HG03108 (cell line): ENCODE measurements around the gene TOM1L2.

ENCODE experiments used
- ATAC-seq: cut with Tn5 transposase; IDR thresholded peaks from one replicate; pipeline ENCODE4 v1.9.1; 2021; ENCODE audit warnings: moderate library complexity; ENCODE audit not compliant: unreplicated experiment

The TOM1L2 gene

DNA sequence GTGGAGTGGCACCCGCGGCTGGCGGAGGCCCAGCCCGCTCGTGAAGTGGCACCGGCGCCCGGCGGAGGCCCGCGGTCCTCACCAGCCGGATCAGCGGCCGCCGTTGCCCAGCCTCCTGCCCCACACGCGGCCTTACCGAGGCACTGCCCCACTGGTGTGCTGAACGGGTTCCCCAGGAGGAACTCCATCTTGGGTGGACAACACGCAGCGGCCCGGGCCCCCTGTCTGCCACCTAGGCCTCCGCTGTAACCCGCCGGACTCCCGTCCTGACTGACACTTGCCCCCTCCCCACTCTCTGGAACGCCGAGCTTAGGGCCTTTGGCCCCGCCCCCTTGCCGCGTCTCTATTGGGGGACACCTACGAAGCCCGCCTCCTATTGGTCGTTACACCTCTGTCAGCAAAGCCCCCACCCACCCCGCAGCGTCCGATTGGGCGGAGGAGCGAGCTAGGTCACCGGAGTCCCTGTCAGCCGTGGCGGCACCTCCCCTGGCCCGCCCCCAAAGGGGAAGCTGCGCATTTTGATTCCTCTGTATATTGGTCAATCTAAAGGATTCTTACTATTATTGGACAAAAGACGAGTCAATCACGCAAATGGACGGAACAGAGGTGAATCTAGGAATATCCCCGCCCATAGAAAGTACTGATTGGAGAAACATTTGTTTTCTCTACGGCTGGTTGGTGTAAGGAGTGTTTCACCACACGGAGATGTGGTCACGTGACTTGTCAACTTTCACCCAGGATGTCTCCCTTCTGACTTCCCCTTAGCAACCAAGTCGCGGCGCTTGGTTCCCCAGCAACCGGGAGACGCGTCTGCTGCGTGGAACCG is at the start of gene TOM1L2, which contains the start of gene DRC3:
Gene TOM1L2, minus strand, starts transcription at position 275 of the 826 bp plus-strand sequence. Its CDS starts 87 bp downstream, at position 188.
Gene DRC3, plus strand, starts transcription at position 737 of the 826 bp plus-strand sequence. CDS start 4,737 bp downstream, outside the sequence.
- peak; percentile 94 for ATAC-seq

- no peak for ATAC-seq
Observed at GRCh38 chr17:18021372-18021771, 49.2 kb upstream of the TOM1L2 start.

GRCh38 chr17:18020971-18021370 is 48.8 kb upstream of the TOM1L2 start:
- no peak for ATAC-seq

- no peak for ATAC-seq
Observed at GRCh38 chr17:18019838-18020154, 47.6 kb upstream of the TOM1L2 start.

- ATAC-seq = no peak
Observed at GRCh38 chr17:18018411-18018921, 46.3 kb upstream of the TOM1L2 start.

DNA sequence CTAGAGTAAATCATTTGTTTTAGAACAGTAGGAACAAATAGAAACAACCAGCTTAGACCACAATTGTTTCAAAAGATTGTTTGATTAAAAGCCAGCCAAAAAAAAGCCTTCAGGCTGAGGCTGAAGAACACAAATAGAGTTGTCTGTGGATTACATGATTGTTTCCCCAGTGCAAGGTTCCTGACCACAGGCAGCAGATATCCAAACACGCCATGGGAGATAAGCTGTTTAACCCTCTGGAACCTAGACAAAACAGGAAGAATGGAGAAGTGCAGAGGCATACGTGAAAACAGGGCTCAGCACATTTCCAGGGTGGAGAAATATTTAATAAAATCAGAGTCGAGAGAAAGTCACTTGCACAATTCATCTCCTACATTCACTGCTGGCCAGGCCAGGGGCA is 45.8 kb upstream of the TOM1L2 start:
- ATAC-seq = no peak

DNA sequence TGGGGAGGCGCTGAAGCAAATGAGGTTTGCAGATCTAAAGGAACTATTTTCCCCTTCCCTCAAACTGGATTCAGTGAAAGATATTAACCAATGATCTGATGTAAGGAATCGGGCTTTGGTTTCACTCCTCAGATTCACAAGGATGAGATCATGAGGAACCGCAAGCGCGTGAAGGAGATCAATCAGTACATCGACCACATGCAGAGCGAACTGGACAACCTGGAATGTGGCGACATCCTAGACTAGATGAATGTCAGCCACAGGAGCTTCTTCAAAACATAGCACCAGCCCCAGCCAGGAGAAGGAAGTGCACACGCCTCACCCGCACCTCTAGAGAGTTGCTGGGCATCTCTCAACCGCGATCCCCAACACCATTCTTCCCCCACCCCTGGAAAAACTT is 44.2 kb upstream of the TOM1L2 start:
- no peak for ATAC-seq

GRCh38 chr17:18015593-18015992 is 43.4 kb upstream of the TOM1L2 start:
- no peak for ATAC-seq

DNA sequence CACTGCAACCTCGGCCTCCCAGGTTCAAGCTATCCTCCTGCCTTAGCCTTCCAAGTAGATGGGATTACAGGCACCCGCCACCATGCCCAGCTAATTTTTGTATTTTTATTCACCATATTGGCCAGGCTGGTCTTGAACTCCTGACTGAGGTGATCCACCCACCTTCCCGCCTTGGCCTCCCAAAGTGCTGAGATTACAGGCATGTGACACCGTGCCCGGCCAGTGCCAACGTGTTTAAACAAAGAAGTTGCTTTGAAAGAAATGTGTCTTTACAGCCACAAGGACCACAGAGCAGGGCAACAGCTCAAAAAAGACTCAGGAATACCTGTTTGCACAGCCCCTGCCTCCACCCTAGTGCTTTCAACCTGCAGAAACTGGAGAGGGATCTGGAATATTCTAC is 41.8 kb upstream of the TOM1L2 start:
- no peak for ATAC-seq

DNA sequence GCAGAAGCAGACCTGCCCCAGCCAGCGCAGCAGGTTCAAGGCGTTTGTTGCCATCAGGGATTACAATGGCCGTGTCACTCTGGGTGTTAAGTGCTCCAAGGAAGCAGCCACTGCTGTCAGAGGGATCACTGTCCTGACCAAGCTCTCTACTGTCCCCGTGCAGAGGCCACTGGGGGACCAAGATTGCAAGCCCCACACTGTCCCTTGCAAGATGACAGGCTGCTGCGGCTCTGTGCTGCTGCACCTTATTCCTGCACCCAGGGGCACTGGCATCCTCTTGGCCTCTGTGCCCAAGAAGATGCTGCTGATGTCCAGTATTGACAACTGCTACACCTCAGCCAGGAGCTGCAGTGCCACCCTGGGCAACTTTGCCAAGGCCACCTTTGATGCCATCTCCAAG is 39.1 kb upstream of the TOM1L2 start:
- ATAC-seq = no peak

- no peak for ATAC-seq
Observed at GRCh38 chr17:18009609-18010420, 37.6 kb upstream of the TOM1L2 start.

- ATAC-seq = no peak
Observed at GRCh38 chr17:18008496-18009268, 36.5 kb upstream of the TOM1L2 start.

DNA sequence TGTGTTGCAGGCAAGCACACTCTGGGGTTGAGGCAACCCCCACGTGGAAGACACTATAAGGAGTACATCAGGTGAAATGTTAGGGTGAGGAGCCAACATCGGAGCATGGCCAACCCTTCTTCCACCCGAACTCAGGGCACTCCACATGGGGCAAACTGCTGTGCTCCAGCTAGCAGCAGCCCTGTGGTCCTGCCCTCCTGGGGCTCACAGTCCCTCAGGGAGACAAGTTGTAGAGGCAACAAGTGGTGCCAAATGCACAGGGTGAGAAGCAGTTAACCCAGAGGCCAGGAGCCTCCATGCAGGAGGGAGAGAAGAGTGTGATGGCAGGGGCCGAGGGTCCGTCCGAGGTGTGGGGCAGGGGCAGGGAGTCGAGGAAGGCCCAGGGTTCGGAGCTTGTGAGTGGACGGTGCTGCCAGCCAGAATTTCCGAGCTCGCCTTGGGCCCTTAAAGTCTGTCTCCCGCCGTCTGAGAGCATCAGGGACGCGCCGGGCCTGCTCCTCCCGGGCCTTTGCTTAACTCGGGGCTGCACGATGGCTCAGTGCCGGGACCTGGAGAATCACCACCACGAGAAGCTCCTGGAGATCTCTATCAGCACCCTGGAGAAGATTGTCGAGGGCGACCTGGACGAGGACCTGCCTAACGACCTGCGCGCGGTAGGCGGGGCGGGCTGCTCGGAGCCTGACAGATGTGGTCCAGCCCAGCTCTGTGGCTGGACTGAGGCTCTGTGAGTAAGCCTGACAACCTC is 34.5 kb upstream of the TOM1L2 start:
- no peak for ATAC-seq

GRCh38 chr17:18005496-18005895 is 33.3 kb upstream of the TOM1L2 start:
- no peak for ATAC-seq

- ATAC-seq = no peak
Observed at GRCh38 chr17:18004884-18005305, 32.7 kb upstream of the TOM1L2 start.

GRCh38 chr17:18004345-18004744 is 32.1 kb upstream of the TOM1L2 start:
- no peak for ATAC-seq

DNA sequence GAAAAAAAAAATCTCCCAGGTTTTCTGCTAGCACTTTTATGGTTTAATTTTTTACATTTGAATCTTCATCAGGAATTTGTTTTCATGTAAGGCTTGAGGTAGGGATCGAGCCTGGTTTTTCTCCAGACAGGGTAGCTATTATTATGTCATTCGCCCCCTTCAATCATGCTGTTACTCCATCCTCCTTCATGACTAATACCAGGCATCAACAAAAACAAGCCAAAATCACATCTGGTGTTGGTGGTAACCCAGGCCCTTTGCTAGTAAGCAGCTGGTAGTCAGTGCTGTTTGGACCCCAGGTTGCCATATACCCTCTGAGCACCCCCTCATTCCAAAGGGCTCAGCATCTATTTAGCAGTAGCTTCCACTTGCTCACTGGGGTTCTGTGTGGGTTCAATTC is 30.0 kb upstream of the TOM1L2 start:
- ATAC-seq = no peak

DNA sequence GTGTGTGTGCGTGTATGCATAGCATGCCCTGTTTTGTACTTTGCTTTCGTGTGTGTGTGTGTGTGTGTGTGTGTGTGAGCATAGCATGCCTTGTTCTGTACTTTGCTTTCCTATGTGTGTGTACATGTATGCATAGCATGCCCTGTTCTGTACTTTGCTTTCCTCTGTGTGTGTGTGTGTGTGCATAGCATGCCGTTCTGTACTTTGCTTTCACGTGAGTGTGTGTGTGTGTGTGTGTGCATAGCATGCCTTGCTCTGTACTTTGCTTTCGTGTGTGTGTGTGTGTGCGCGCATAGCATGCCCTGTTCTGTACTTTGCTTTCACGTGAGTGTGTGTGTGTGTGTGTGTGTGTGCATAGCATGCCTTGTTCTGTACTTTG is 27.8 kb upstream of the TOM1L2 start:
- ATAC-seq = no peak

- no peak for ATAC-seq
Observed at GRCh38 chr17:17999364-18000029, 27.3 kb upstream of the TOM1L2 start.

- no peak for ATAC-seq
Observed at GRCh38 chr17:17998934-17999333, 26.7 kb upstream of the TOM1L2 start.
